Left ventricle myocardium inferior (tissue), 1 donor: ENCODE data around the gene FAM131C. TPM values are rescaled to one million over a fixed set of nuclear protein-coding genes. Genes with fewer than 3 reads are reported as not detected.

ENCODE experiments used
- DNase-seq: peaks from one replicate; pipeline ENCODE4 v3.0.0-alpha.2; 2020
- H3K27ac ChIP-seq: fragments of 200-600 bp; replicated peaks from 2 replicates; pipeline ENCODE4 v1.8.0; 2021
- H3K27me3 ChIP-seq: fragments of 200-600 bp; 2 replicates; pipeline ENCODE4 v1.8.0; 2021; ENCODE audit warnings: low read depth
- H3K36me3 ChIP-seq: fragments of 200-600 bp; 2 replicates; pipeline ENCODE4 v1.8.0; 2021
- H3K4me1 ChIP-seq: fragments of 200-600 bp; 2 replicates; pipeline ENCODE4 v1.8.0; 2021
- H3K4me3 ChIP-seq: fragments of 200-600 bp; 2 replicates; pipeline ENCODE4 v1.8.0; 2021; ENCODE audit warnings: mild to moderate bottlenecking, moderate library complexity
- H3K9me3 ChIP-seq: fragments of 200-600 bp; replicated peaks from 2 replicates; pipeline ENCODE4 v1.8.0; 2021
- intact Hi-C: fragments of 100-400 bp; cut with micrococcal nuclease; formaldehyde crosslinking; loops from one replicate; pipeline ENCODE4 v1.11.0; 2022
- total RNA-seq: library from RNA; stranded (reverse); fragmentation: NEBNext Ultra II Directional; extraction: Animal tissue kit (Norgen Biotek cat#: 25700); gene quantifications from one replicate; pipeline ENCODE4 v1.2.1, GENCODE V29; 2021
- TF ChIP-seq, protein P1 (sequence below): fragments of 200-600 bp; IDR thresholded peaks from 2 replicates; pipeline ENCODE4 v1.8.0; 2021; ENCODE audit warnings: antibody characterized with exemption, mild to moderate bottlenecking, borderline replicate concordance
- donor health status: DM: no; HTN: yes; CAD: no; lungs with severe emphysema.

The FAM131C gene
- total RNA-seq, 1 donor from 2014 or later: 5.4 TPM

DNA sequence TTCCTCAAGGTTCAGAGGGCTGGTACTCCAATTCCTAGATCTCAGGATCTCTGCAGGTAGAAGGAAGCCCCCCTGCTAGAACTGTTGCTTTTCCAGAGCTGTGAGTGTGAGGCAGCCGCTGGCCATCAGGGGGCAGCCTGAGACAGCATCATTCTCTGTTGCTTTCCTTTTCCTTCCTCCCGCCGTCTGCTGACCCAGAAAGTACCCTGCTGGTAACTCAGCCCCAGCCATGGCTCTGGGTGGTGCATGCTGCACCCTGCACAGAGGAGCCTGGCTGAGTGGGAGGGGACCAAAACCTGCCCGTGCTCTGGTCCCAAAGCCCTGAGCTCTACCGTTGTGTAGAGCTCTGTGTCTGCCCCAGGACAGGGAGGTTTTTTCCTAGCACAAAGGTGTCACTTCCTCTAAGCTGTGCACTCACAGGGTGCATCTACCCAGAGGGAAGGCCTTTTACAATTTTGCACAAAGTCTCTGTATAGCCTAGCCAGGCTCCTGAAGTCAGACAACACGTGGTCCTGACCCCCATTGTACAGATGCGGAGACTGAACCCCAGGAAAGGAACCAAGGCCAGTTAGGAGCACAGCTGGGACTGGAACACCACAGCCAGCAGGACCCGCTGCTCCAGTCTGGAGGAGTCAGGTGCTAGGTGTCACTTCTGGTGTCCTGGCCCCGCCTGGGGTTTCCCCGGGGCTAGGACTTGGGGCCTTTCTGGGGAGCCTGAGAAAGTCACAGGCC, 5.6 kb upstream of the FAM131C start:
- peak overlapping the region; percentile 15 for H3K4me3 ChIP-seq
- peak; percentile 72 for DNase-seq
- peak overlapping the region; percentile 48 for H3K27ac ChIP-seq
- TF ChIP-seq, protein P1, sequence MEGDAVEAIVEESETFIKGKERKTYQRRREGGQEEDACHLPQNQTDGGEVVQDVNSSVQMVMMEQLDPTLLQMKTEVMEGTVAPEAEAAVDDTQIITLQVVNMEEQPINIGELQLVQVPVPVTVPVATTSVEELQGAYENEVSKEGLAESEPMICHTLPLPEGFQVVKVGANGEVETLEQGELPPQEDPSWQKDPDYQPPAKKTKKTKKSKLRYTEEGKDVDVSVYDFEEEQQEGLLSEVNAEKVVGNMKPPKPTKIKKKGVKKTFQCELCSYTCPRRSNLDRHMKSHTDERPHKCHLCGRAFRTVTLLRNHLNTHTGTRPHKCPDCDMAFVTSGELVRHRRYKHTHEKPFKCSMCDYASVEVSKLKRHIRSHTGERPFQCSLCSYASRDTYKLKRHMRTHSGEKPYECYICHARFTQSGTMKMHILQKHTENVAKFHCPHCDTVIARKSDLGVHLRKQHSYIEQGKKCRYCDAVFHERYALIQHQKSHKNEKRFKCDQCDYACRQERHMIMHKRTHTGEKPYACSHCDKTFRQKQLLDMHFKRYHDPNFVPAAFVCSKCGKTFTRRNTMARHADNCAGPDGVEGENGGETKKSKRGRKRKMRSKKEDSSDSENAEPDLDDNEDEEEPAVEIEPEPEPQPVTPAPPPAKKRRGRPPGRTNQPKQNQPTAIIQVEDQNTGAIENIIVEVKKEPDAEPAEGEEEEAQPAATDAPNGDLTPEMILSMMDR: peak; percentile 93
- peaks cover 63% of the 10 kb centered on the region for H3K4me1 ChIP-seq
- no peaks in the 10 kb centered on the region for H3K27me3 ChIP-seq
- intact Hi-C loops: loop anchor here (2.0 to 5.0 kb wide), 2 partner anchors 108 to 163 kb away; no protein-coding TSS in a partner anchor
- no peaks in the 10 kb centered on the region for H3K36me3 ChIP-seq
- no peaks in the 10 kb centered on the region for H3K9me3 ChIP-seq

DNA sequence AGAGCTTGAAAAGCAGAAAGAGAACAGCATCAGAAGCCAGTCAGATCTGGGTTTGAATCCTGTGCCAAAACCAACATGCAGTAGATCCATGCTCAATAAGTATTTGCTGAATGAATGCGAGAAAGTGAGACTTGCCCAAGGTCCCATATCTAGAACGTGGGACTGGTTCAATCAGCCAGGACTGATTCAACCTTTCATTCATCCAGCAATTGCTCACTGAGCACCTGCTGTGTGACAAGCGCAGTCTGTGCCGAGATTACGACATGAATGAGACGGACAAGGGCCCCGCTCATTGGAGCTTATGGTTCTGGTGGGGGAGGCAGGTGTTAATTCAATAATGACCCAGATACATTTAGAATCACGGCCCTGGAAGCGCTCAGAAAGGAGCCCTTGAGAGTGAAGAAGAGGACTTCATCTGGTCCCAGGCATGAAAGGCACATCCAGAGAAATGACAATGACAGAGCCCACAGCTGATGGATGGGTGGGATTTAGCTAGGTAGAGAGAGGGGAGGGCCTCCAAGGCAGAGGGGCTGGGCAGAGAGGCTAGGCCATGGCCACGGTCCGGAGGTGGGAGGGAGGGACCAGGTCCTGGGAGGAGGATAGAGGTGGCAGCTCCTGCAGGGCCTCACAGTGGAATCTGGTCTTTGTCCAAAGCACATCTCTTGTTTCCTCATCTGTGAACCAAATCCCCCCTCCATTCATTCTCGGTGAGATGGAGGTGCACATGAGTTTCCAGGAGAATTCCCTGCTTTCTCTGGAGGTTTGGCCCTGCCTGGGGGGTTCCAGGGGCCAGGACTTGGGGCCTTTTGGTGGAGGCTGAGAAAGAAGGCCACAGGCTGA, 4.2 kb upstream of the FAM131C start:
- no peak for DNase-seq
- no peak overlapping the region for H3K4me3 ChIP-seq
- intact Hi-C loops: loop anchor here (2.0 to 5.0 kb wide), 2 partner anchors 109 to 165 kb away; no protein-coding TSS in a partner anchor
- H3K4me1 ChIP-seq: peaks cover 71% of the 10 kb centered on the region
- TF ChIP-seq, protein P1: no peak
- H3K9me3 ChIP-seq: no peaks in the 10 kb centered on the region
- peak overlapping the region; percentile 64 for H3K27ac ChIP-seq
- H3K36me3 ChIP-seq: no peaks in the 10 kb centered on the region
- H3K27me3 ChIP-seq: peaks cover 11% of the 10 kb centered on the region

DNA sequence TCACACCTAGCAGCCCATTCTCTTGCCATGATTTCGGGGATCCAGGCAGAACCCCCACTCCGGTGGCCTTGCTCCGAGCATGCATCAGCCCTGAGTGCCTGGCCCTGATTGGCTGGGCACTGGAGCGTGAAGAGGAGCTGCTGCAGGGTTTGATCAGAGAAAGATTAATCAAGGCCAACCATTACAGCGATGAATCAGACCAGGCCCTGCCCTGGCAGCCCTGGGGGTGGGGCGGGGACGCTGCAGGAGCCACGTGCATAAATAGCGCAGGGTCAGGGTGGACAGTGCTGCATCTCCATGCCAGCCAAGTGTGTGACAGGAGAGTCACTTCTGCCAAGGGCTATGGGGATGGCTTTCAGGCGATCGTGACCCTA, 3.4 kb upstream of the FAM131C start:
- Histone ChIP-seq H3K4me1 (peaks cover 64% of the 10 kb centered on the region), H3K27ac (peak overlapping the region; percentile 64), H3K36me3 (no peaks in the 10 kb centered on the region), H3K9me3 (no peaks in the 10 kb centered on the region), H3K4me3 (no peak overlapping the region), H3K27me3 (peaks cover 16% of the 10 kb centered on the region)
- intact Hi-C loops: loop anchor here (5.0 kb wide), 1 partner anchor 165 kb away; no protein-coding TSS in a partner anchor
- TF ChIP-seq, protein P1: no peak
- peak; percentile 45 for DNase-seq

DNA sequence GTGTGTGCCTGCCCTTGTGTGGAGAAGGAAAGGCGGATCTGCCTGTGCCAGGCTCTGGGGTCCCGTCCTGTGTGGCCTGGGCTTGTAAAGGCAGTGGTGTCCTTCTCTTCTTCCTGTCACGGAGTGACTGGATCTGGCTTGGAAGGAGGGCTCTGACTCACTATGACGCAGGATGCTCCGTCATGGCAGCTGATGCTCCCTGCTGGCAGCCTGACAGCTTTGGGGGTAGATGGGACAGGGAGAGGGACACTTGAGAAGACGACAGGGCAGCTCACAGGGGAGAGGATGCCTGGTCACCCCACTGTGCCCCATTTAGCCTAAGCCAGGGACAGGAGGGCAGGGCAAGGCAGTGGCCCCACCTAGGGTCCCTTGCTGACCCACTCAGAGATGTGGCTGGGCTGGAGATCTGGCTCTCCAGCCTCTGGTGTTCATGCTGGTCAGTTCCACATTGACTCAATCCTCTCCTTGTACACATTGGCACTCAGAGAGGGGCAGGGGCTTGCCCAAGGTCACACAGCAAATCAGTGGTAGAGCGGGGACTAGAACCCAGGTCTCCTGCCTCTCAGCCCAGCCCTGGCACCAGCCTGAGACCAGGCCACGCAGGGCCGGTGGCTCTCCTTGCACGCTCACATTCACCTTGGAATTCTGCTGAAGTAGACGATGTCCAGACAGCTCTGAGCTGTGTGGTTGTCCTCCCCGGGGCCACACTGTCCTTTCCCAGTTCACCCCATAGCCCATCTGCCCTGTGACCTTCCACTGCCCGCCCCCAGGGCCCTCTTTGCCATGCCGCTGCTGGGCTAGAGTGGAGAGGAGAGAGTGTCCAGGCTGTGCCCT, 2.8 kb upstream of the FAM131C start:
- Histone ChIP-seq H3K36me3 (no peaks in the 10 kb centered on the region), H3K27ac (peak overlapping the region; percentile 64), H3K4me1 (peaks cover 58% of the 10 kb centered on the region), H3K9me3 (no peaks in the 10 kb centered on the region), H3K27me3 (peaks cover 16% of the 10 kb centered on the region), H3K4me3 (no peak overlapping the region)
- TF ChIP-seq, protein P1: no peak
- intact Hi-C loops: loop anchor here (5.0 kb wide), 1 partner anchor 166 kb away; no protein-coding TSS in a partner anchor
- no peak for DNase-seq
